H9 (cell line): ENCODE results near the gene RAD51AP2. TPM values are rescaled to one million over a fixed set of nuclear protein-coding genes. Genes with fewer than 3 reads are reported as not detected.

Experiments used
- DNase-seq: peaks from one replicate; pipeline ENCODE4 v3.0.0-alpha.2; 2017
- H2AFZ ChIP-seq: one replicate; pipeline ENCODE4 v1.6.1; 2013; ENCODE audit warnings: mild to moderate bottlenecking, low read length, control low read depth, moderate library complexity
- H2AK5ac ChIP-seq: 2 replicates; pipeline ENCODE4 v1.6.1; 2013; ENCODE audit warnings: low read length, control low read depth, mixed read lengths; ENCODE audit not compliant: insufficient read length
- H2BK120ac ChIP-seq: one replicate; pipeline ENCODE4 v1.6.1; 2013; ENCODE audit warnings: low read depth, mild to moderate bottlenecking, low read length, control low read depth, inconsistent platforms; ENCODE audit not compliant: poor library complexity, severe bottlenecking
- H2BK12ac ChIP-seq: 2 replicates; pipeline ENCODE4 v1.6.1; 2013; ENCODE audit warnings: low read length, control low read depth, mixed read lengths, low read depth; ENCODE audit not compliant: insufficient read length
- H2BK15ac ChIP-seq: 2 replicates; pipeline ENCODE4 v1.6.1; 2013; ENCODE audit warnings: low read depth, low read length, control low read depth
- H2BK20ac ChIP-seq: one replicate; pipeline ENCODE4 v1.6.1; 2013; ENCODE audit warnings: low read depth, mild to moderate bottlenecking, low read length, control low read depth, inconsistent platforms; ENCODE audit not compliant: poor library complexity, severe bottlenecking
- H2BK5ac ChIP-seq: 2 replicates; pipeline ENCODE4 v1.6.1; 2013; ENCODE audit warnings: low read length, control low read depth, mixed read lengths; ENCODE audit not compliant: insufficient read length
- H3K14ac ChIP-seq: 2 replicates; pipeline ENCODE4 v1.6.1; 2013; ENCODE audit warnings: low read length, control low read depth; ENCODE audit not compliant: insufficient read depth
- H3K18ac ChIP-seq: 2 replicates; pipeline ENCODE4 v1.6.1; 2013; ENCODE audit warnings: low read depth, mild to moderate bottlenecking, mixed read lengths, low read length, control low read depth; ENCODE audit not compliant: insufficient read length
- H3K23ac ChIP-seq: 2 replicates; pipeline ENCODE4 v1.6.1; 2013; ENCODE audit warnings: low read length, control low read depth, mixed read lengths, low read depth; ENCODE audit not compliant: insufficient read length
- H3K23me2 ChIP-seq: 2 replicates; pipeline ENCODE4 v1.6.1; 2013; ENCODE audit warnings: low read depth, mild to moderate bottlenecking, mixed read lengths, low read length, control low read depth; ENCODE audit not compliant: insufficient read length, poor library complexity, severe bottlenecking
- H3K27ac ChIP-seq: 2 replicates; pipeline ENCODE4 v1.5.1; 2013; ENCODE audit warnings: low read length, control low read depth, mixed read lengths, low read depth; ENCODE audit not compliant: insufficient read length
- H3K27me3 ChIP-seq: 2 replicates; pipeline ENCODE4 v1.6.1; 2013; ENCODE audit warnings: low read length, control low read depth, inconsistent platforms; ENCODE audit not compliant: insufficient read depth
- H3K4ac ChIP-seq: 2 replicates; pipeline ENCODE4 v1.6.1; 2013; ENCODE audit warnings: low read depth, mild to moderate bottlenecking, control low read depth, inconsistent platforms, low read length, moderate library complexity
- H3K4me1 ChIP-seq: 2 replicates; pipeline ENCODE4 v1.6.1; 2013; ENCODE audit warnings: low read length, control low read depth, inconsistent platforms; ENCODE audit not compliant: insufficient read depth
- H3K4me2 ChIP-seq: 2 replicates; pipeline ENCODE4 v1.6.1; 2013; ENCODE audit warnings: low read length, control low read depth, mixed read lengths; ENCODE audit not compliant: insufficient read length, insufficient read depth
- H3K56ac ChIP-seq: 2 replicates; pipeline ENCODE4 v1.6.1; 2013; ENCODE audit warnings: low read depth, mild to moderate bottlenecking, mixed read lengths, low read length, control low read depth; ENCODE audit not compliant: insufficient read length
- H3K79me1 ChIP-seq: 2 replicates; pipeline ENCODE4 v1.6.1; 2013; ENCODE audit warnings: low read depth, mild to moderate bottlenecking, moderate library complexity, low read length, control low read depth, inconsistent platforms; ENCODE audit not compliant: insufficient read depth, poor library complexity, severe bottlenecking
- H3K79me2 ChIP-seq: 2 replicates; pipeline ENCODE4 v1.6.1; 2013; ENCODE audit warnings: low read length, control low read depth, inconsistent platforms; ENCODE audit not compliant: insufficient read depth
- H3K9ac ChIP-seq: 2 replicates; pipeline ENCODE4 v1.6.1; 2013; ENCODE audit warnings: low read length, control low read depth, mixed read lengths; ENCODE audit not compliant: insufficient read length; ENCODE audit errors: extremely low read depth
- H3K9me3 ChIP-seq: one replicate; pipeline ENCODE4 v1.6.1; 2013; ENCODE audit warnings: low read depth, low read length, inconsistent platforms; ENCODE audit not compliant: control insufficient read depth
- H3T11ph ChIP-seq: one replicate; pipeline ENCODE4 v1.6.1; 2013; ENCODE audit warnings: mild to moderate bottlenecking, low read length, control low read depth, inconsistent platforms
- H4K20me1 ChIP-seq: one replicate; pipeline ENCODE4 v1.6.1; 2013; ENCODE audit not compliant: control insufficient read depth, insufficient read length, insufficient read depth
- H4K5ac ChIP-seq: 2 replicates; pipeline ENCODE4 v1.6.1; 2013; ENCODE audit warnings: low read depth, mild to moderate bottlenecking, mixed read lengths, low read length, control low read depth; ENCODE audit not compliant: insufficient read length
- H4K8ac ChIP-seq: replicated peaks from 2 replicates; pipeline ENCODE4 v1.6.1; 2013; ENCODE audit warnings: low read length, control low read depth, mixed read lengths, low read depth; ENCODE audit not compliant: insufficient read length
- H4K91ac ChIP-seq: 2 replicates; pipeline ENCODE4 v1.6.1; 2013; ENCODE audit warnings: low read depth, mild to moderate bottlenecking, moderate library complexity, mixed read lengths, low read length, control low read depth; ENCODE audit not compliant: insufficient read length
- H3K27ac Mint-ChIP-seq, 3 experiments: 2 replicates in 2 of 3; 3 replicates in 1 of 3; pipeline ENCODE4 v1.8.0; 2020 to 2021; ENCODE audit warnings: mixed read lengths in 3 of 3, mild to moderate bottlenecking in 1 of 3, moderate library complexity in 1 of 3
- H3K27me3 Mint-ChIP-seq: 2 replicates; pipeline ENCODE4 v1.8.0; 2021; ENCODE audit warnings: low read depth, mild to moderate bottlenecking, moderate library complexity, mixed read lengths
- H3K36me3 Mint-ChIP-seq, 3 experiments: 2 replicates in 2 of 3; 3 replicates in 1 of 3; pipeline ENCODE4 v1.8.0; 2020 to 2021; ENCODE audit warnings: low read depth in 3 of 3, mixed read lengths in 3 of 3; ENCODE audit not compliant: insufficient read depth in 1 of 3
- H3K4me1 Mint-ChIP-seq, 2 experiments: 2 replicates each; pipeline ENCODE4 v1.8.0; 2020; ENCODE audit warnings: mixed read lengths in 2 of 2
- H3K4me3 Mint-ChIP-seq, 2 experiments: 2 replicates in 1 of 2; 3 replicates in 1 of 2; pipeline ENCODE4 v1.8.0; 2020 to 2021; ENCODE audit warnings: mild to moderate bottlenecking in 2 of 2, mixed read lengths in 2 of 2, moderate library complexity in 1 of 2
- H3K9me3 Mint-ChIP-seq, 2 experiments: 2 replicates in 1 of 2; 3 replicates in 1 of 2; pipeline ENCODE4 v1.8.0; 2020; ENCODE audit warnings: mild to moderate bottlenecking in 2 of 2, mixed read lengths in 2 of 2, moderate library complexity in 1 of 2
- CTCF ChIP-seq: fragments of 200-600 bp; sonication (generic); conservative IDR thresholded peaks from 3 replicates; pipeline ENCODE4 v1.8.0; 2021; ENCODE audit warnings: antibody characterized with exemption, mild to moderate bottlenecking
- total RNA-seq: library from RNA; stranded (reverse); gene quantifications from 2 replicates; pipeline ENCODE4 v1.2.1, GENCODE V29; 2021

The RAD51AP2 gene
- total RNA-seq, 1 experiment from 2014 or later = 0.07 TPM

- H3K36me3 Mint-ChIP-seq = 0 out of 7 replicates have a peak, but pooled peaks cover 0 to 3% (median 0%) of the 10 kb centered on the region in 3 experiments
- peaks cover 24% of the 10 kb centered on the region; the same call in 1 of the 2 replicates for H3K79me2 ChIP-seq
These were observed 39.8 kb upstream of the RAD51AP2 start for GRCh38 chr2:17558053-17558452.

More at GRCh38 chr2:17558053-17558452, 39.8 kb upstream of the RAD51AP2 start:
- Mint-ChIP-seq H3K4me1 (peaks cover 64 to 66% of the 10 kb centered on the region in 2 experiments), H3K27ac (peak overlapping the region; percentile 9 to 95 (median 94)), H3K9me3 (no peaks in the 10 kb centered on the region), H3K27me3 (no peaks in the 10 kb centered on the region), H3K4me3 (peak overlapping the region; percentile 0 to 52; a peak in 4 of 5 replicates)
- Histone ChIP-seq H3K27ac (peak overlapping the region; percentile 41), H3K9me3 (no peaks in the 10 kb centered on the region), H4K5ac (no peak overlapping the region), H2BK12ac (no peak overlapping the region), H2BK120ac (no peak overlapping the region), H2BK5ac (no peak overlapping the region), H3K4ac (no peak overlapping the region), H3K79me1 (no peaks in the 10 kb centered on the region), H4K8ac (no peak overlapping the region), H2AK5ac (no peak overlapping the region), H3T11ph (no peak overlapping the region), H4K91ac (no peak overlapping the region), H2AFZ (no peak overlapping the region), H3K4me1 (peaks cover 19% of the 10 kb centered on the region), H2BK15ac (no peak overlapping the region), H3K27me3 (no peaks in the 10 kb centered on the region), H2BK20ac (no peak overlapping the region), H3K23ac (no peak overlapping the region), H4K20me1 (no peaks in the 10 kb centered on the region), H3K4me2 (peak overlapping the region; percentile 10), H3K18ac (no peak overlapping the region), H3K14ac (no peak overlapping the region), H3K56ac (no peak overlapping the region), H3K23me2 (no peaks in the 10 kb centered on the region), H3K9ac (no peak overlapping the region)
- TF ChIP-seq CTCF = no peak
- DNase-seq = no peak
